Measurements from ENCODE around the gene TNNT3.

Gene TNNT3

GRCh38 chr11:1875093-1875850, 44.2 kb upstream of the TNNT3 start:
- TF ChIP-seq EGR1 (IDR thresholded peaks at IDR 0.05) (no peak), MAX (IDR thresholded peaks at IDR 0.05) (no peak), RAD21 (IDR thresholded peaks at IDR 0.05; ENCODE audit: low read depth) (no peak), ZBTB7A (IDR thresholded peaks at IDR 0.05; ENCODE audit: low read depth) (no peak), CEBPB (IDR thresholded peaks at IDR 0.05) (no peak), EP300 (IDR thresholded peaks at IDR 0.05; ENCODE audit: borderline replicate concordance) (no peak), TEAD4 (IDR thresholded peaks at IDR 0.05) (no peak), YY1 (IDR thresholded peaks at IDR 0.05; ENCODE audit: low read depth) (no peak), TCF12 (IDR thresholded peaks at IDR 0.05; ENCODE audit: low read depth) (no peak), FOXM1 (IDR thresholded peaks at IDR 0.05; ENCODE audit: borderline replicate concordance, low read depth) (no peak), USF1 (IDR thresholded peaks at IDR 0.05) (no peak), TAF1 (IDR thresholded peaks at IDR 0.05; ENCODE audit: low read depth) (no peak), REST (IDR thresholded peaks at IDR 0.05; ENCODE audit: low read depth) (no peak)

GRCh38 chr11:1876361-1877063, 43.0 kb upstream of the TNNT3 start:
- TF ChIP-seq EGR1 (IDR thresholded peaks at IDR 0.05) = no peak
- peak; percentile 46; the same call in 1 of the 2 replicates for TF ChIP-seq RAD21 (IDR thresholded peaks at IDR 0.05; ENCODE audit: low read depth)
- TF ChIP-seq ZBTB7A (IDR thresholded peaks at IDR 0.05; ENCODE audit: low read depth) = 0 out of 2 replicates have a peak, but pooled peaks have one; percentile 46
- TF ChIP-seq CREB1 (IDR thresholded peaks at IDR 0.05; ENCODE audit: low read depth) = no peak
- TF ChIP-seq TAF1 (IDR thresholded peaks at IDR 0.05; ENCODE audit: low read depth) = no peak
- no peak for TF ChIP-seq EP300 (IDR thresholded peaks at IDR 0.05; ENCODE audit: borderline replicate concordance)

GRCh38 chr11:1877211-1878136, 42.0 kb upstream of the TNNT3 start:
- TF ChIP-seq YY1 (IDR thresholded peaks at IDR 0.05; ENCODE audit: low read depth) (no peak), TEAD4 (IDR thresholded peaks at IDR 0.05) (no peak), TAF1 (IDR thresholded peaks at IDR 0.05; ENCODE audit: low read depth) (no peak), MAX (IDR thresholded peaks at IDR 0.05) (no peak), USF1 (IDR thresholded peaks at IDR 0.05) (no peak)

GRCh38 chr11:1878137-1879031, 41.1 kb upstream of the TNNT3 start:
- TF ChIP-seq YY1 (IDR thresholded peaks at IDR 0.05; ENCODE audit: low read depth) (no peak), TAF1 (IDR thresholded peaks at IDR 0.05; ENCODE audit: low read depth) (no peak), MAX (IDR thresholded peaks at IDR 0.05) (no peak), EP300 (IDR thresholded peaks at IDR 0.05; ENCODE audit: borderline replicate concordance) (no peak), FOXM1 (IDR thresholded peaks at IDR 0.05; ENCODE audit: borderline replicate concordance, low read depth) (no peak), TCF12 (IDR thresholded peaks at IDR 0.05; ENCODE audit: low read depth) (no peak), RAD21 (IDR thresholded peaks at IDR 0.05; ENCODE audit: low read depth) (no peak), CEBPB (IDR thresholded peaks at IDR 0.05) (no peak), NFIC (IDR thresholded peaks at IDR 0.05) (no peak), CREB1 (IDR thresholded peaks at IDR 0.05; ENCODE audit: low read depth) (no peak), TEAD4 (IDR thresholded peaks at IDR 0.05) (no peak), EGR1 (IDR thresholded peaks at IDR 0.05) (no peak), ZBTB7A (IDR thresholded peaks at IDR 0.05; ENCODE audit: low read depth) (no peak), USF1 (IDR thresholded peaks at IDR 0.05) (no peak)

- TF ChIP-seq RAD21 (IDR thresholded peaks at IDR 0.05; ENCODE audit: low read depth) = no peak
- TF ChIP-seq YY1 (IDR thresholded peaks at IDR 0.05; ENCODE audit: low read depth) = no peak
- TF ChIP-seq TAF1 (IDR thresholded peaks at IDR 0.05; ENCODE audit: low read depth) = no peak
- TF ChIP-seq FOXM1 (IDR thresholded peaks at IDR 0.05; ENCODE audit: borderline replicate concordance, low read depth) = no peak
- no peak for TF ChIP-seq ZBTB7A (IDR thresholded peaks at IDR 0.05; ENCODE audit: low read depth)
- no peak for TF ChIP-seq TCF12 (IDR thresholded peaks at IDR 0.05; ENCODE audit: low read depth)
- no peak for TF ChIP-seq EGR1 (IDR thresholded peaks at IDR 0.05)
Observed at GRCh38 chr11:1879342-1879940, 40.1 kb upstream of the TNNT3 start.
